Measurements from ENCODE around the gene CSF2. TPM values are rescaled to one million over a fixed set of nuclear protein-coding genes. Genes with fewer than 3 reads are reported as not detected.

The CSF2 gene
- polyA plus RNA-seq (2013, experiment 1 of 2; ENCODE audit: insufficient read length) = not detected
- not detected for polyA plus RNA-seq (2013, experiment 2 of 2; ENCODE audit: insufficient read length)

- peak; percentile 38 for DNase-seq
These were observed at the start of gene CSF2 for GRCh38 chr5:132073231-132074013. Gene CSF2, plus strand, starts transcription at chr5:132073789. Its CDS starts 35 bp downstream, at chr5:132073824.

GRCh38 chr5:132024117-132024435 lies 49.5 kb upstream of the CSF2 start:
- DNase-seq = no peak

GRCh38 chr5:132024789-132025402 lies 48.7 kb upstream of the CSF2 start:
- no peak for DNase-seq

GRCh38 chr5:132025403-132025971 lies 48.1 kb upstream of the CSF2 start:
- no peak for DNase-seq

- DNase-seq = no peak
These were observed 47.0 kb upstream of the CSF2 start for GRCh38 chr5:132026516-132027008.

GRCh38 chr5:132027027-132027426 lies 46.6 kb upstream of the CSF2 start:
- DNase-seq = no peak

- DNase-seq = no peak
These were observed 43.8 kb upstream of the CSF2 start for GRCh38 chr5:132029609-132030330.

GRCh38 chr5:132030610-132031009 lies 43.0 kb upstream of the CSF2 start:
- no peak for DNase-seq

GRCh38 chr5:132032196-132032595 lies 41.4 kb upstream of the CSF2 start:
- DNase-seq = no peak

GRCh38 chr5:132033122-132033521 lies 40.5 kb upstream of the CSF2 start:
- no peak for DNase-seq

- DNase-seq = no peak
These were observed 36.2 kb upstream of the CSF2 start for GRCh38 chr5:132037353-132037752.

- no peak for DNase-seq
These were observed 29.4 kb upstream of the CSF2 start for GRCh38 chr5:132044207-132044606.

- DNase-seq = no peak
These were observed 26.7 kb upstream of the CSF2 start for GRCh38 chr5:132046880-132047299.

- no peak for DNase-seq
These were observed 24.5 kb upstream of the CSF2 start for GRCh38 chr5:132049093-132049492.

GRCh38 chr5:132049559-132049958 lies 24.0 kb upstream of the CSF2 start:
- DNase-seq = no peak

GRCh38 chr5:132050136-132050535 lies 23.5 kb upstream of the CSF2 start:
- no peak for DNase-seq

GRCh38 chr5:132050661-132051552 lies 22.7 kb upstream of the CSF2 start:
- DNase-seq = no peak

- no peak for DNase-seq
These were observed 21.1 kb upstream of the CSF2 start for GRCh38 chr5:132052520-132052919.

GRCh38 chr5:132053483-132053882 lies 20.1 kb upstream of the CSF2 start:
- DNase-seq = no peak

GRCh38 chr5:132054031-132054696 lies 19.4 kb upstream of the CSF2 start:
- DNase-seq = no peak

- no peak for DNase-seq
These were observed 18.7 kb upstream of the CSF2 start for GRCh38 chr5:132054697-132055440.
